Keratinocyte (primary cell): Measurements from ENCODE around the gene RPL38. TPM values are rescaled to one million over a fixed set of nuclear protein-coding genes. Genes with fewer than 3 reads are reported as not detected.

Experiments used
- DNase-seq: peaks from one replicate; pipeline ENCODE4 v3.0.0-alpha.2; 2011; ENCODE audit warnings: low read depth, missing footprints, low spot score
- FAIRE-seq: peaks from 2 replicates; lab custom pipeline; 2011; peaks lifted over from hg19 to GRCh38; lab: Jason Lieb, UNC
- H2AFZ ChIP-seq: 2 replicates; pipeline ENCODE4 v1.6.0; 2012; ENCODE audit warnings: low read length, control low read depth, inconsistent platforms; ENCODE audit not compliant: control insufficient read depth
- H3K27ac ChIP-seq: 2 replicates; pipeline ENCODE4 v1.5.1; 2011; ENCODE audit warnings: low read length; ENCODE audit not compliant: control insufficient read depth, insufficient read depth
- H3K27me3 ChIP-seq: 3 replicates; pipeline ENCODE4 v1.6.0; 2011; ENCODE audit warnings: low read length; ENCODE audit not compliant: control insufficient read depth, insufficient read depth; ENCODE audit errors: extremely low read depth
- H3K36me3 ChIP-seq, 2 experiments: 2 replicates in 1 of 2; 3 replicates in 1 of 2; pipeline ENCODE4 v1.5.1; 2011; ENCODE audit warnings: low read length in 2 of 2, mild to moderate bottlenecking in 1 of 2; ENCODE audit not compliant: control insufficient read depth in 2 of 2, insufficient read depth in 2 of 2; ENCODE audit errors: extremely low read depth in 1 of 2
- H3K4me1 ChIP-seq: 3 replicates; pipeline ENCODE4 v1.5.1; 2011; ENCODE audit warnings: low read length; ENCODE audit not compliant: control insufficient read depth, insufficient read depth; ENCODE audit errors: extremely low read depth
- H3K4me2 ChIP-seq: 3 replicates; pipeline ENCODE4 v1.6.0; 2011; ENCODE audit warnings: low read depth, low read length; ENCODE audit not compliant: control insufficient read depth, insufficient read depth; ENCODE audit errors: extremely low read depth
- H3K4me3 ChIP-seq, 3 experiments: fragments of 200-600 bp in 1 of 3; sonication (generic) in 1 of 3; 2 replicates in 2 of 3; 3 replicates in 1 of 3; pipeline ENCODE4 v1.5.1; 2011 to 2016; ENCODE audit warnings: low read length in 3 of 3, mild to moderate bottlenecking in 3 of 3, control low read depth in 2 of 3, inconsistent platforms in 1 of 3, low read depth in 1 of 3, mixed read lengths in 1 of 3, mixed run types in 1 of 3, moderate library complexity in 1 of 3; ENCODE audit not compliant: control insufficient read depth in 2 of 3, insufficient read depth in 2 of 3; ENCODE audit errors: extremely low read depth in 1 of 3
- H3K79me2 ChIP-seq: 2 replicates; pipeline ENCODE4 v1.6.0; 2012; ENCODE audit warnings: low read length; ENCODE audit not compliant: control insufficient read depth, insufficient read depth
- H3K9ac ChIP-seq: 3 replicates; pipeline ENCODE4 v1.6.0; 2011; ENCODE audit warnings: low read length; ENCODE audit not compliant: control insufficient read depth, insufficient read depth; ENCODE audit errors: extremely low read depth
- H3K9me1 ChIP-seq: 3 replicates; pipeline ENCODE4 v1.6.0; 2011; ENCODE audit warnings: low read length; ENCODE audit not compliant: control insufficient read depth, insufficient read depth; ENCODE audit errors: extremely low read depth
- H3K9me3 ChIP-seq: 2 replicates; pipeline ENCODE4 v1.5.1; 2012; ENCODE audit warnings: low read depth, low read length; ENCODE audit not compliant: control insufficient read depth
- H4K20me1 ChIP-seq: 3 replicates; pipeline ENCODE4 v1.6.0; 2011; ENCODE audit warnings: low read length; ENCODE audit not compliant: control insufficient read depth, insufficient read depth; ENCODE audit errors: extremely low read depth
- CTCF ChIP-seq, 3 experiments: IDR thresholded peaks in 1 of 3; conservative IDR thresholded peaks in 1 of 3; optimal IDR thresholded peaks in 1 of 3; 2 replicates in 2 of 3; 3 replicates in 1 of 3; pipeline versions ENCODE3 to v1.5.1; 2011; ENCODE audit warnings: low read length in 3 of 3, mild to moderate bottlenecking in 3 of 3, moderate library complexity in 2 of 3, control low read depth in 1 of 3, inconsistent platforms in 1 of 3; ENCODE audit not compliant: insufficient read depth in 2 of 3; ENCODE audit errors: extremely low read depth in 1 of 3
- EZH2 ChIP-seq: IDR thresholded peaks from one replicate; pipeline ENCODE4 v1.6.1; 2012; ENCODE audit warnings: inconsistent platforms, mild to moderate bottlenecking, low read length, moderate library complexity
- dilution Hi-C: fragments of 300-500 bp; cut with MboI; formaldehyde crosslinking; loops from one replicate; pipeline ENCODE4 v1.7.0; 2020; ENCODE audit warnings: low sequenced_read_pairs; ENCODE audit not compliant: extremely low pct_ligation_motif_present
- polyA plus RNA-seq, 5 experiments: library from polyadenylated mRNA; depleted of rRNA in 3 of 5; stranded (reverse) in 3 of 5; stranded (forward) in 1 of 5; unstranded in 1 of 5; fragments of >200 nt; gene quantifications; 1 replicate in 1 of 5; 2 replicates in 3 of 5; 3 replicates in 1 of 5; pipeline versions ENCODE4 v1.2.1 to v1.2.3, GENCODE V29; 2011 to 2012; ENCODE audit warnings: missing spikeins in 2 of 5, low read depth in 1 of 5, low replicate concordance in 1 of 5

Gene RPL38
- polyA plus RNA-seq, 1 donor (not counting 4 experiments of a cell fraction or from before 2014, with no cell fraction given): 1,779 TPM

GRCh38 chr17:74227271-74228080 is 24.0 kb downstream of the RPL38 start:
- H3K9me1 ChIP-seq: no peaks in the 10 kb centered on the region
- H3K27ac ChIP-seq: no peak overlapping the region
- H3K27me3 ChIP-seq: peaks cover 5% of the 10 kb centered on the region
- no peak overlapping the region for H3K9ac ChIP-seq
- no peaks in the 10 kb centered on the region for H3K4me1 ChIP-seq
- H3K4me3 ChIP-seq: no peak overlapping the region
- FAIRE-seq (no peak), DNase-seq (no peak)
- no peak for TF ChIP-seq EZH2
- TF ChIP-seq CTCF (optimal IDR thresholded peaks at IDR 0.05 in 1 of 3, IDR thresholded peaks at IDR 0.05 in 1 of 3, conservative IDR thresholded peaks at IDR 0.05 in 1 of 3; ENCODE audit: extremely low read depth in 1 of 3, insufficient read depth in 2 of 3, low read length in 3 of 3): no peak
- no peaks in the 10 kb centered on the region for H4K20me1 ChIP-seq
- no peaks in the 10 kb centered on the region for H3K36me3 ChIP-seq
- no peak overlapping the region for H2AFZ ChIP-seq
- H3K4me2 ChIP-seq: no peak overlapping the region
- no peaks in the 10 kb centered on the region for H3K79me2 ChIP-seq
- H3K9me3 ChIP-seq: no peaks in the 10 kb centered on the region
- dilution Hi-C loops: no loop called here

GRCh38 chr17:74228306-74228978 is 25.0 kb downstream of the RPL38 start:
- FAIRE-seq (no peak), DNase-seq (no peak)
- no peak overlapping the region for H2AFZ ChIP-seq
- no peak overlapping the region for H3K4me3 ChIP-seq
- no peak overlapping the region for H3K4me2 ChIP-seq
- dilution Hi-C loops: no loop called here
- H3K79me2 ChIP-seq: no peaks in the 10 kb centered on the region
- H3K9ac ChIP-seq: no peak overlapping the region
- no peaks in the 10 kb centered on the region for H3K9me3 ChIP-seq
- TF ChIP-seq CTCF (optimal IDR thresholded peaks at IDR 0.05 in 1 of 3, IDR thresholded peaks at IDR 0.05 in 1 of 3, conservative IDR thresholded peaks at IDR 0.05 in 1 of 3; ENCODE audit: extremely low read depth in 1 of 3, insufficient read depth in 2 of 3, low read length in 3 of 3) (no peak), EZH2 (no peak)
- H4K20me1 ChIP-seq: no peaks in the 10 kb centered on the region
- H3K36me3 ChIP-seq: no peaks in the 10 kb centered on the region
- no peaks in the 10 kb centered on the region for H3K4me1 ChIP-seq
- no peak overlapping the region for H3K27ac ChIP-seq
- H3K27me3 ChIP-seq: peaks cover 5% of the 10 kb centered on the region
- no peaks in the 10 kb centered on the region for H3K9me1 ChIP-seq
